ENCODE measurements around the gene TMOD3. TPM values are rescaled to one million over a fixed set of nuclear protein-coding genes. Genes with fewer than 3 reads are reported as not detected.

Gene TMOD3
- total and polyA plus RNA-seq, 12 donors: 3.9 to 42.5 (median 22.4) TPM

DNA sequence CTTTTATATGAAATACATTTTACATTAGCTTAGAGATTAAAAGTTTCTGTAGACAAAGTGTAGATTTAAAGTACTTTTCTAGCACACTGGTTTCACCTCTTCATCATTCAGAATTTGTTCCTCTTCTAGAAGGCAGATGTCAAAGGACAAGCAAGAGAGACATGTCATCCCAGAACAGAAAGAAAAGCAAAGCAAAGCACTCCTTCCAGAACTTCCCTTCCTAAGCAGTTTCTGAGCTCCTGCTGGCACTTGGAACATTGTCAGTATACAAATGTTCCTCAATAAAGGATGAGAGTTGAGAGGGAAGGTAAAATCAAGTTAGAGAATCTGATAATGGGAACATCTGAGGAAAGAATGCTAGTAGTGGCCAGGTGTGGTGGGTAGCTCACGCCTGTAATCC lies 26.2 kb downstream of the TMOD3 start:
- intact Hi-C loops (cut with DNase I): no loop called here
- DNase-seq: no peak
- Histone ChIP-seq H3K4me3 (no peak overlapping the region), H3K27me3 (no peaks in the 10 kb centered on the region), H3K36me3 (replicated peaks in 1 of 2) (no peaks in the 10 kb centered on the region), H3K9me3 (replicated peaks in 1 of 3) (no peaks in the 10 kb centered on the region), H3K27ac (no peak overlapping the region), H3K4me1 (replicated peaks in 1 of 2) (peaks cover 0 to 8% of the 10 kb centered on the region in 2 donors)
- 91 to 95% (median 94%) methylated on average over 1 of the region's 1 CpG for WGBS, 4 donors
- TF ChIP-seq POLR2A (IDR thresholded peaks at IDR 0.05): no peak
- TF ChIP-seq, protein P1, sequence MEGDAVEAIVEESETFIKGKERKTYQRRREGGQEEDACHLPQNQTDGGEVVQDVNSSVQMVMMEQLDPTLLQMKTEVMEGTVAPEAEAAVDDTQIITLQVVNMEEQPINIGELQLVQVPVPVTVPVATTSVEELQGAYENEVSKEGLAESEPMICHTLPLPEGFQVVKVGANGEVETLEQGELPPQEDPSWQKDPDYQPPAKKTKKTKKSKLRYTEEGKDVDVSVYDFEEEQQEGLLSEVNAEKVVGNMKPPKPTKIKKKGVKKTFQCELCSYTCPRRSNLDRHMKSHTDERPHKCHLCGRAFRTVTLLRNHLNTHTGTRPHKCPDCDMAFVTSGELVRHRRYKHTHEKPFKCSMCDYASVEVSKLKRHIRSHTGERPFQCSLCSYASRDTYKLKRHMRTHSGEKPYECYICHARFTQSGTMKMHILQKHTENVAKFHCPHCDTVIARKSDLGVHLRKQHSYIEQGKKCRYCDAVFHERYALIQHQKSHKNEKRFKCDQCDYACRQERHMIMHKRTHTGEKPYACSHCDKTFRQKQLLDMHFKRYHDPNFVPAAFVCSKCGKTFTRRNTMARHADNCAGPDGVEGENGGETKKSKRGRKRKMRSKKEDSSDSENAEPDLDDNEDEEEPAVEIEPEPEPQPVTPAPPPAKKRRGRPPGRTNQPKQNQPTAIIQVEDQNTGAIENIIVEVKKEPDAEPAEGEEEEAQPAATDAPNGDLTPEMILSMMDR (IDR thresholded peaks at IDR 0.05): no peak

DNA sequence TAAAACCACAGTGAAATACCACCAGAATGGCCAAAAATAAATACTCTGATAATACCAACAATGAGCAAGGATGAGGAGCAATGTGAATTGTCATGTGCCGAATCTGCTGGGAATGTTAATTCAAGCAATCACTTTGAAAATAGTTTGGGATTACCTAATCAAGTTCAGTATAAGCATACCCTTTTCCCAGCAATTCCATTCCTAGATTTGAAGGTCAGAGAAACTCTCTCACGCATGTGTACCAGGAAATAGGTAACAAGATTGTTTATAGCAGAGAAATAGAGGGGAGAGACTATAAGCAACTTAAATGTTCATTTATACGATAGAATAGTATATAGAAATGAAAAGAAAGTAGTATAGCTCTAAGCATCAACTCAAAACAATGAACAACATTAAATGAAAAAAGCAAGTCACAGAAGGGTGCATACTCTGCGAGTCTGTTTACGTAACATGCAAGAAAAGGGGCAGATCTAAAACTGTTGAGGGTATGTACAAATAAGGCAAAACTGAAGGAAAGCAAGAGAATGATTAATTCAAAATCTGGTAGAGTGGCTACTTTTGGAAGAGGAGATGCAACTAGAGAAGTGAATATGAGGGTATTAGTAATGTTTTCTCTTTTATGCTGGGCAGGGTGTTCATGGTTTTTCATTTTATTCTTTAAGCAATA lies 27.4 kb downstream of the TMOD3 start:
- Histone ChIP-seq H3K27me3 (no peaks in the 10 kb centered on the region), H3K27ac (no peak overlapping the region), H3K4me3 (no peak overlapping the region), H3K4me1 (replicated peaks in 1 of 2) (peaks cover 0 to 8% of the 10 kb centered on the region in 2 donors), H3K9me3 (replicated peaks in 1 of 3) (no peaks in the 10 kb centered on the region), H3K36me3 (replicated peaks in 1 of 2) (no peaks in the 10 kb centered on the region)
- no peak for DNase-seq
- 78 to 86% (median 82%) methylated on average over 5 of the region's 5 CpGs for WGBS, 4 donors
- no peak for TF ChIP-seq POLR2A (IDR thresholded peaks at IDR 0.05)
- TF ChIP-seq, protein P1 (IDR thresholded peaks at IDR 0.05): no peak
- intact Hi-C loops (cut with DNase I): no loop called here

DNA sequence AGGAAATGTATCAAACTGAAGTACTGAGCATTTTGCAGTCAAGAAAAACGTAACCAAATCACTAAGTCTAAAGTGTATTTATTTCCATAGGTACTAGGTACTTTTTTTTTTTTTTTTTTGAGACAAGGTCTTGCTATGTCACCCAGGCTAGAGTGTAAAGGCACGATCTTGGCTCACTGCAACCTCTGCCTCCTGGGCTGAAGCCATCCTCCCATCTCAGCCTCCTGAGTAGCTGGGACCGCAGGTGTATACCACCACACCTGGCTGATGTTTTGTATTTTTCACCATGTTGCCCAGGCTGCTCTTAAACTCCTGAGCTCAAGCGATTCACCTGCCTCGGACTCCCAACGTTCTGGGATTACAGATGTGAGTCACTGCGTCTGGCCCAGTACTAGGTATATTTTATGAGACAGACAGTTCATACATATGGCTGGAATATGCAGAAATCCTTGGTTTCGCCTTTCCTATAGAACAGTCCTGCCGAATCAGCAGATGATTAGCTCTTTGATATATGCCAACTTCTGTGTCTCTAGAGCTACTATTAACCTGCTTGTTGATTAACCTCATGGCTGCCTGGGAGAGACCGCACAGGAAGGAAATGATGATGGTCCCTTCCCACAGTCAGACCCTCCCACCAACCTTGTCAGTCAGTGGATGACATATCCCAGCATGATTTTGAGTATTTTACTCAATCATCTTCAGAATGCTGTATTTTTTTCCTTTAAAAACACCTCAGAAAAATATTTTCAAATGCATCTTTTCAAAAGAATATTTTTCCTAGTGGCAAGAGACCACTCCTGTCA lies 32.3 kb downstream of the TMOD3 start:
- Histone ChIP-seq H3K27me3 (no peaks in the 10 kb centered on the region), H3K27ac (no peak overlapping the region), H3K4me1 (replicated peaks in 1 of 2) (no peaks in the 10 kb centered on the region), H3K36me3 (replicated peaks in 1 of 2) (peaks cover 0 to 13% of the 10 kb centered on the region in 2 donors), H3K9me3 (replicated peaks in 1 of 3) (no peaks in the 10 kb centered on the region), H3K4me3 (no peak overlapping the region)
- TF ChIP-seq, protein P1 (IDR thresholded peaks at IDR 0.05): no peak
- TF ChIP-seq POLR2A (IDR thresholded peaks at IDR 0.05): no peak
- intact Hi-C loops (cut with DNase I): no loop called here
- no peak for DNase-seq
- 90 to 95% (median 93%) methylated on average over 10 of the region's 10 CpGs for WGBS, 4 donors

DNA sequence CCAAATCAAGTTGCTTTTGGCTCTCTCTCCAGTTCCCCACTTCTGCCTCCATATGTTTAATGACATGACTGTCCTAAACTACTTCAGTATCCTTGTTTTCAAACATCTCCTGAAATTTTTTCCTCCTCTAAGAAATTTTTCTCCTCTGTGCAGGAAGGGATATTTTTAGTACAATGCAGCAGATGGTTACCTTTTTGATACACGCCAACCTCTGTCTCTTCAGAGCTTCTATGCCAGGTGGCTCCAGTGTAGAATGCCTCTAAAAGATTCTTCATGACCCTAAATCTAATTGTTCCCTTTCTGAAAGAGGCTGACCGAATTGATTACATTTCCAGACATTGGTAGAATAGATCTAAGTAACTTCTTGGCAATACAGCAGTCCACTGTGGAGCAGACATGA lies 33.7 kb downstream of the TMOD3 start:
- H3K9me3 ChIP-seq (replicated peaks in 1 of 3): no peaks in the 10 kb centered on the region
- DNase-seq: no peak
- intact Hi-C loops (cut with DNase I): no loop called here
- no peak overlapping the region for H3K4me3 ChIP-seq
- H3K27me3 ChIP-seq: no peaks in the 10 kb centered on the region
- TF ChIP-seq, protein P1 (IDR thresholded peaks at IDR 0.05): no peak
- no peak for TF ChIP-seq POLR2A (IDR thresholded peaks at IDR 0.05)
- H3K36me3 ChIP-seq (replicated peaks in 1 of 2): peaks cover 0 to 13% of the 10 kb centered on the region in 2 donors
- H3K27ac ChIP-seq: no peak overlapping the region
- H3K4me1 ChIP-seq (replicated peaks in 1 of 2): no peaks in the 10 kb centered on the region
- WGBS, 4 donors: 96 to 99% (median 97%) methylated on average over 2 of the region's 2 CpGs
